Hematopoietic multipotent progenitor cell treated with erythropoietin and hydrocortisone succinate and interleukin-3 and kit ligand, for 4 days (in vitro differentiated cells): Measurements from ENCODE around the gene GALNT13.

Experiments
- DNase-seq: peaks from one replicate; pipeline ENCODE4 v3.0.0-alpha.2; 2015

Gene GALNT13

DNA sequence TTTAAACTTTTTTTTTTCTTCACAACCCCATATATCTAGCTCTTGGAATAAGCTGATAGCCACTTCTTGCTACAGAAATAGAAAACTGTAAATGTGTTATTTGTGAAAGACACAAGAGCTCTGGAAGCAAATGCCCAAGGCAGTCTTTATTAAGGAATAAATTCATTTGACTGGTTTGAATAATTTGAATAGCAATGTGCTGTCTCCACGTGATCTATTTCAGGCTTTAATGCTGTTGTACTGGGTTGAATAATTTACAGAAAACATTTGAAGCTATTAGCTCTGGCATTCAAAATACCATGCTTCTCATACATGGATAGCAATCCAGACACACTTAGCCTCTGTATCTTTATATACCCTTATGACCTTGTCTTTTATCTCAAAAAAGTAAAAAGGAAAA, 460.1 kb downstream of the GALNT13 start:
- DNase-seq, result no peak

DNA sequence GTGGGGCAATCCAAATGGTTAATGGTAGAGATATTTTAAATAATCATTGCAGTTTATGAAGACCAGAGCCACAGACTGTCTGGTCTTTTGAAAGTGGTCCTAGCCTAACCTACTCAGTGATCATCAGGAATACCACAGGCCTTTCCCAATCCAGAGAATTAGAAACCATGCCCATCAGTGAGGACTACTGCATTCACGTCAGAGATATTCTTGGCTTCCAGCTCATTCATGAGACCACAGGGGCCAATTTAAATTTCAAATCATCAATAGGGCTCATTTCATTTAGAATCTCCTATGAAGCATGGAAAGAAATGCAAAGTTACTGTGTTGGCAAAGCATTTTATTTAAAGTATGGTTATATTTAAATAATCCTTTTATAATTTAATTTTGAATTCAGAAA, 464.5 kb downstream of the GALNT13 start:
- no peak for DNase-seq

DNA sequence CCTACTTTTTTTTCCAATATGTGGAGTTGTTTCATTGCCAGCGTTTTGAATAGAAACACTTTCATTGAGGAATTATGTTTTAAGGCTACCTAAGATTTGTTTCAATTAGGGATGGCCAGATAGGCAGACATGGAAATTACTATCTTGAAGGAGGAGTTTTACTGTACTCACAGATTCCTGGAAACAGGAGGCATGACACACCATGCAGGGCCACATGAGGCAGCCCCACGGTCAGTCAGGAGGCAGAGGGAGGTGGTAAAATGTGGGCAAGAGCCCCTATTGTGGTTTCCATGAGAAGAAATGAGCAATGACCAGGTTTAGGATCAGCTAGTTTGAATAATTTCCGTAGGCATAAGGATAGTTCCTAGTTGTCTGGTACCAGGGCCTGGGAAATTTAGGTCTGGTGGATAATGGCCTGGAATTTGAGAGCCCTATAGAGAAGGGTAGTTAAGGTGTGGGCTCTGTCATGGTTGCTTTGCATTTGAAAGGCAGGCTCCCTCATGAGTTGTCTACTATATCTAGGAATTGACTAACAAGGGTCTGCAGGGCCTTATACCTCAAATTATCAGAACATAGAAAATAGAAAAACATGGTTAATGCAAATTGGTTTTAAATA, 466.7 kb downstream of the GALNT13 start:
- DNase-seq, result no peak

DNA sequence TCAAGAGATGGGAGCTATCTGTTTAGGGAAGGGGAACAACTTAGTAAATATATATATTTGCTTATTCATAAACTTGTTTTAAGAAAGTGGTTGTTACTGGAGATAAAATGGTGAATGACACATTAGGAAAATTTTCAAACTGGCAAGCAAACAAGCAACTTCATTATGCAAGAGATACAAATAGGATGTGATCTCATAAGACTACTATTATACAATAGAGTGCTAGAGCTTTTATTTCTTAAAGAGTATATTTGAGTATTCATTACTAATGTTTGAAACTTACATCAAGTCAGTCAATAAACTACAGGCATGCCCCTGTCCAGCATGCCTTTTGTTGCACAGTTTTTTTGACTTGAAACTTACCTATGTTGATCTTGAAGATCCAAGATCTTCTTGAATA, 471.6 kb downstream of the GALNT13 start:
- DNase-seq, result no peak

DNA sequence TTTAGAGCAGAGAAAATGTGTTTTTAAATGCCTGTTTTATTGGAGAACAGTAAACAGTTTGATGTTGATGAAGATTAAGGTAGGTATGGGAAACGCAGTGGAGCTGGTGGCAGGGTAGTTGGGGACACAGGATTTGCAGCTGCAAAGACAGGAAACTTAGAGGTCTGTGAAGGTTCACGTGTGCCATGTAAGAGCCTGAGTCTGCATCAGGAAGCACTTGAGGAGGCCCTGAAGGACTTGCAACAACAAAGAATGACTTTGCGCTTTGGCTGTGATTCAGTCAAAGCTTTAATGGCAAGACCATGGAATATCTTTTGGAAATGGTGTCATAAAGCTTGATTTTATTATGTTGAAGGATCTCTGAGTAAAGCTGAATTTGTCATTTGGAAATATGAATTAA, 479.2 kb downstream of the GALNT13 start:
- peak; percentile 9 for DNase-seq

DNA sequence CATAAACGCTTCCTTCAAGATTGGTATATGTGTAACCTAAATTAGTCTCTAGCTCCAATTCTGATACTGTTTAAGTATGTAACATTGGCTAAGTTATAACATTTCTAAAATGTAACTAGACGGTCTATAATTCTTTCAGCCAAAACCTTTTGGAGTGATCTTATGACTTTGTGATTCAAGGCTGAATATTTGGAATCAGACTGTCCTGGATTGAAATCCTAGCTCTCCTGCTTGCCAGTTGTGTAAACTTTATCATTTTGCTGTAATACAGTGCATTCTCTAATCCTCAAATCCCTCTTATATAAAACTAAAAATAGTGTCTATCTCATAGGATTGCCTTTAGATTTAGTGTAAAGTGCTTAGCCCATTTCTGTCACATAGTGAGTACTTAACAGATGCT, 489.6 kb downstream of the GALNT13 start:
- DNase-seq, result no peak

DNA sequence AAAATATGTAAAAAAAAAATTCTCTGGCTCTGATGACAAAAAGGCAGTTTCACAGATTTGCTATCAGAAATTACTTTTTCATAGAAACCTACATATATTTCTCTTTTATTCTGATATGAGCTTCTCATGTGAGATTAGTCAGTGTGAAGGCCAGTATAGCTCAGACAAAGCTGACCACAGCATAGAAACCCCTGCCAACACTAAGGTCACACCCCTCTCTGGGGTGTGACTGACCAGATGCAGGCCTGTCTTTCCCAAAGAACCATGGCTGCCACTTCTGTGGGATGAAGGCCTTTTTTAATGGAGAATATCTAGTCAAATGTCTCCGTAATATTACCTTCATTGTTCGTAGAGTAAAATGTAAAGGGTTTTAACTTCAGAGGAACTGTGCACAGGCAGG, 496.4 kb downstream of the GALNT13 start:
- DNase-seq, result no peak

DNA sequence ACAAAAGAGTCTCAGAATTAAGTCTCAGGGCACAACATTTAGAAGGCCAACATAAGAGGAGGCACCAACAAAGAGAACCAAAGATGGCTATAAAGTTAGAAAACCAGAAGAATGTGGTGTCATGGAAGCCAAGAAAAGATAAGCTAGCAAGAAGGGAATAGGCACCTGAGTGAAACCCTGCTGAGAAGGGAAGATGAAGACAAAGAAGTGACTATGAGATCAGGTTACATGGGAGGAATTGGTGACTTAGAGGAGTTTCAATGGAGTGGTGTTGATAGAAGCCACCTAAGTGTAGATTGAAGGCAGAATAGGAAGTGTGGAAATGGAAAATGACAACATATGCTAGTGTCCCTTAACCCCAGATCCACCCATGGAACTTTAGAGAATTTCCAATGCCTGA, 499.2 kb downstream of the GALNT13 start:
- no peak for DNase-seq

DNA sequence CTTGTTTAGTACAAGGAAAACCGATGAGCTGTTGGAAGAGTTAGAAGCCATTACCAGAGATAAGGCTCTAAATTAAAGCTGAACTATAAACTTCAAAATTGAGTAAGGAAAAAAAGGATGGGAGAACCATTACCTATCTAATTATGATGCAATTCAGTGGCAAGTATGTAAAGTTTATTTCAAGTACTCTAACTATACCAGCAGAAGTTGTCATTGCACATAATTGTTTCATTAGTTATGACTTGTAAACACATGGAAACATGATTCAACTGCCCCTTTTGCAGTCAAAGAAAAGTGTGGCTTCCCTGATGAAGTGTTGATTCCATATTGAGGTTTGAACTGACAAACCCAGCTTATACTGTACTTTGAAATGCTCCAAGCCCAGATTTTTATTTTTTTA, 502.7 kb downstream of the GALNT13 start:
- no peak for DNase-seq

DNA sequence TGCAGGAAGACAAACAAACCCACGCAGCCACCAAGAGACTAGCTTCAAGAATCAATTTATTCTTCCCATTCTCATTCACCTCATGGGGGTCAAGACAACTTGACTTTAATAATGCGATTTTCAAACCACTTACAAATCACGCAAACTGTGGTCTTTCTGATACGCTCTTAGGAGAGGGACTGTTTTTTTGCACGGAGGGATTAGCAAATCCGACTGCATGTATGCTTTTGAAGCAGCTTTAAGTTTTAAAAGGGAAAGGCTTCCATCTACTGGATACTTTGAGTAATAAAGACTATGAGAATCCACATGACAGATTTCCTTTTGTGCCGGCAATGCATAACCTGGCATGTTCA, 503.8 kb downstream of the GALNT13 start:
- DNase-seq, result peak; percentile 76

DNA sequence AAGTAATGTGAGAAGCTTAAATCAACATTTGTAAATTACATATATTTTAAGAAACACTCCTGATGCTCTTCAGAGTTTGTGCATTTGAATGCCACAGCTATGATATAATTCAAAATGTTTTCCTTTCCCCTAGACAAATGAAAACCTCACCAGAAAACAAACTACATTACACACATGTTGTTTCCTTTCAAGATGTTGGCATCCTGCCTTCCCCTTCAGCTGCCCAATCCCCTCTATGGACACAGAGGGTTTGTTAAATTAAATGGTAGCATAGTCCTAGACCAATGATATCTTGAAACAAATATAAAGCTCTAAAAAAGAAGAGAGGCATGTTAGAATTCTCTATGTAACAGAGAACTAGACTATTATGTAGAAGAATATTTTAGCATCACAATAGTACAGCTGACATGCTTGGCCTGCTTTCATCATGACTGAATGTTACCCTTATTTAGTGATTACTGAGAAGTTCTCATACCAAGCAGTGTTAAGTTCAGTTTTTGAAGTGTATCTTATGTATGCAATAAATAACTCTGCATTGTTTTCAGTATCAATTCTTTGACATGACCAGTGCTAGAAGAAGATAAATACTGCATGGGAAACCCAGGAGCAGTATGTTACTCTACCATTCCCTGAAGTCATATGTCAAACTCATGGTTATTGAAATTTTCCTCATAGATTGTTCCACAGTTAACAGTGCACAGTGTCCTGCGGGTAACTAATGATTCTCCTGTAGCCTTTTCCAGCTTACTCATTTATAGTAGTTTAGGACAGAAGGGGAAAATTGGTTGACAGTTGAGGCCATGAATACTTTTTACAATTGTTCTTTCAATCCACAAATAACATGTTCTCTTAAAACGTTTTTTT, 510.4 kb downstream of the GALNT13 start:
- no peak for DNase-seq

DNA sequence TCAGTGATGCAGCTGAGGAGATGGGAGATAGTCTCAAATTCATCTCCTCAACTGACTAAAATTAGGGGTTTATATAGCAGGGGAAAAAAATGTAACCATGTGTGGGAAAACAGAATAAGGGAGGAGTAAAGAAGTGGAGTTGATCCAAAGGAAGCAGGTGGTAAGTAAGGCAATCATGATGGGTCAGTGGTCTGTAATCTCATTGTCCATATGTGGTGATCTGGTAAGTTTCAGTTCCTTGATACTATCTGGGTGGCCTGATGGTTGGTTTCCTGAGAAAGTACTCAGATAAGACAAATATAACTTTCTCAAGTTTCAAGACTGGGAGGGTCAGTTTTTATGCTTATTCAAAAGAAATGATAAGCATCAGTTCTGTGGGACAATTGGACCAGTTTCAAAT, 514.5 kb downstream of the GALNT13 start:
- peak; percentile 68 for DNase-seq

DNA sequence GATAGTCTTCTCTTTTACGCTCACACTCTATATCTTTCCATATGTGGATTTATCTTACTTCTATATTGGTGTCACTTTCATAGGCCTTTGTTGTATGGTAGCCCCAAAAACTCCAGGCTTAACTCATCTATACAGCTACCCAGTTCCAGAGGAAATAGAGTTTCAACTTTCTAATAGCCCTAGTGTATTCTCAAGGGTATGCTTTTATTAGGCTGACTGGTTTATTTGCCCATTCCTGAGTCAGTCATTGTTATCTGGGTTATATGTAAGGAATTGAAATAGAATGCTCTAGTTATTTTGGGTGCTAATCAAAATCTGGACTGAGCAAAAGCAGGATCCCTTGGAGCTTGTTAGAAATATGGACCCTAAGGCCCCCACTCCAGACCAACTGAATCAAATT, 519.3 kb downstream of the GALNT13 start:
- DNase-seq, result no peak

DNA sequence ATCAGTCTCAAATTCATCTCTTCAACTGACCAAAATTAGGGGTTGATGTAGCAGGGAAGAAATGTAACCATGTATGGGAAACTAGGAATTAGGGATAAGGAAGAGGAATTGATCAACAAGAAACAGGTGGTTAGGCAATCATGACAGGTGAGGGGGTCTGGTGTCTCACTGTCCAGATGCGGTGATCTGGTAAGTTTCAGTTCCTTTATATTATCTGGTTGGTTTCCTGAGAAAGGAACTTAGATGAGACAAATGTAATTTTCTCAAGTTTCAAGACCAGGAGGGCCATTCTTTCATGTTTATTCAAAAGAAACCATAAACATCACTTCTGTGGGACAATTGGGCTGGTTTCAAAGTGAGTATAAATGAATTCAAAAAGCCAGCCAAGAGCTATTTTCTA, 520.5 kb downstream of the GALNT13 start:
- no peak for DNase-seq

DNA sequence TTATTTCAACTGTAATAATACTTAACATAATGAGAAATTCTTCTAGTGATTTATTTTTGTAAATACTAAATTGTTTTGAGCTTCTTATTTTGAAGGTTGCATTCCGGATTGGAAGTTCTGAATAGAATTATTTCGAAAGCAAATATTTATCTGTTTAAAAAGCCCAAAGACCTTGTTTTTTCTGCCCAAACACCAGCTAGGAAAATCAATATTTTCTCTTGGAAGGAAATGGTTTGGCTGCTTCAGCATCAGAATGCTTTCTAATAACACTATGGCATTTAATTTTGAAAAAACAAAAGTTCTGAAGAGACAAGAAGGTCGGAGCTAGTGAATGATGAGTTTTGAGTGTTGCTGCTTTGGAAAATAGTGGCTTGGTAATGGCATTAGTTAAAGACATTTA, 522.9 kb downstream of the GALNT13 start:
- DNase-seq, result no peak

DNA sequence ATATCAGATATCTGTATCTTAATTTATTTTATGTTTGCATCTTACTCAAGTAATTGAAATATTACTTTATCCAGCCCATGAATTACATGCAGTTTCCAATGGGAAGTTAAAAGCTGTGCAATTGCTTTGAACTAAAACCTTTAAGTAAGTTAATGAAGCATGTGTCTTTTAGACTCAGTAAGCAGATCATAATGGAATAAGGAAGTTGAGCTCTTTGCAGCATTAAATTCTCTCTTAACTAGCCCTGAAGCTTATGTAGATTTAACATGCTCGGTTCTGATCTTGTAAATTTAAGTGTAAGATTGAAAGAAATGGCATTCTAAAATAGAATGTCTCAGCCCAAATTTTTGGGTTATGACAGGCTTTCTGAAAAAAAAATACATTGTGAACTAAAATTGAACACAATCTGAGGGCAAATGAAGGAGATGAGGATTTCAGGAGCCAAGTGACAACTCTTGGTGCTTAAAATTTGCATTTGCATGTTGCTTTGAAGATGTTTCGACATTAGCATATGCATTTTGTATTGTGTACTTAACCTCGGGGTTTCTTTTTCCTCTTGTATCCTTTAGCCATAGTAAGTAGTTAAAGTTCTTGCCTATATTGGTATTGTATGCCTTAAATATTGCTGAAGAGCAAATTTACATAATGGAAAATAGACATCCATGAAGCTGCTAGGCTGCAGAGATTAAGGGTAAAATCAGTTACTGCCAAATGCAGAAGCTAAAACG, 529.0 kb downstream of the GALNT13 start:
- peak; percentile 2 for DNase-seq

DNA sequence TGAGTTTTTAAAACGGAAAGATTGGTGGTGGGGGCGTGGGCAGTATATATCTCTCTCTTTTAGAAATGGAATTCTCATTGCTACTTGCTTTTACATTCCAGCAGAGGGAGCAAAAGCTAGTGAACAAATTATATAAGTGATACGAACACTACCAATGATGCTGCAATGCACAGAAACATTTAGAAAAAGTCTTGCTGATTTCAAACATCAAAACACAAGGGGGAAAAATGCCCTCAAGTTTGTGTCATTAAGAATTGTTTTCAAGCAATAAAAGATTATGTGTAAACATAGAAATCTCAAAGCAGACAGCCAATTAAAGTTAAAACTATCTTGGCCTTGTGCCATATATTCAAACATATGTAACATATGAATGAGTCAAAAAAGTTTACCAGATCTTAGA, 530.5 kb downstream of the GALNT13 start:
- peak; percentile 80 for DNase-seq

DNA sequence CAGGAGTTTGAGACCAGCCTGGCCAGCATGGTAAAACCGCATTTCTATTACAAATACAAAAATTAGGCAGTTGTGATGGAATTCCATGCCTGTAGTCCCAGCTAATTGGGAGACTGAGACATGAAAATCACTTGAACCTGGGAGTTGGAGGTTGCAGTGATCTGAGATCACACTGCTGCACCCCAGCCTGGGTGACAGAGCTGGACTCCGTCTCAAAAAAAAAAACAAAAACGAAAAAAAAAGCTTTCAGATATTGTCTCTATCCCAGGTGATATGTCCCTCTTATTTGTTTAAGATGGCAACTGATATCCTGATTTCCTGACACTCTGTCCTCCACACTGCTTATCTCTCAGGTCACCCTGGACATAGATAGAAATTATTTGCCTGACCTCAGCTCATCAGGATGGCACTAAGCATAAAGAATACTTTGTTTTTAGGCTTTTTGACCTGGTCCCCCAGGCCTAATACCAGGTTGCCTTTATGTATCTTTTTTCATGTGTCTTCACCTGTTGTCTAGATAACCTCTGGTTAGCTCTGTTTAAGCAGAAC, 531.6 kb downstream of the GALNT13 start:
- no peak for DNase-seq

DNA sequence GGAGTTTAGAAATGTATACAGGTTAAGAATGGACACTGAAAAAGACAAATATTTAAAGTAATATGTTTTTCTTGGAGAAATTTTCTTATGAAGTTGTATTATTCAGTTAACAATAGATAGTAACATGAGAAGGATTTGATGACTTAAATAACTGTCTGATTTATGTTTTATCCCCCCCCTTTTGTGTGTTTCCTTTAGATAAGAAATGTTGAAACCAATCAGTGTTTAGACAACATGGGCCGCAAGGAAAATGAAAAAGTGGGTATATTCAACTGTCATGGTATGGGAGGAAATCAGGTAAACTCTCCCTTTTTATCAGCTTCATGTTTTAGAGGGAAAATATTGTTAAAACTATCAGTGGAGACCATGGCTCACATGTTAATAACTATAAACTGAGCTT, 537.1 kb downstream of the GALNT13 start:
- peak; percentile 59 for DNase-seq

DNA sequence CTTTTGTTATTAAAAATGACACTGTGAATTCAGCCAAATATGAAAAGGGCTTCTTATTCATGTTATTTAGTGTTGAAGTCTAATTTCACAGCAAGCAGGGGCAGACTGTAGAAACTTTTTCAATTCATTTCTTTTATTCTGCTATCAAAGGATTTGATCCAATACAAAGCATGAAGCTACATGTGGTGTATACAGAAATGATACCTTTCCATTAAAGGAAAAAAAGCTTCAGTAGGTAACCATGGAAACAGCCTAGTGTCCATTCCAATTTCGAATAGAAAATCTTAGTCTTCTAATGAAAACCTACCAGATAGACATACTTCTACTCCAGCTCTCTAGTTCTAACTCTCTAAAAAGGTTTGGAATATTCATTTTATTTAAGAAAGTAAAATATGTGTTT, 550.5 kb downstream of the GALNT13 start:
- DNase-seq, result no peak

DNA sequence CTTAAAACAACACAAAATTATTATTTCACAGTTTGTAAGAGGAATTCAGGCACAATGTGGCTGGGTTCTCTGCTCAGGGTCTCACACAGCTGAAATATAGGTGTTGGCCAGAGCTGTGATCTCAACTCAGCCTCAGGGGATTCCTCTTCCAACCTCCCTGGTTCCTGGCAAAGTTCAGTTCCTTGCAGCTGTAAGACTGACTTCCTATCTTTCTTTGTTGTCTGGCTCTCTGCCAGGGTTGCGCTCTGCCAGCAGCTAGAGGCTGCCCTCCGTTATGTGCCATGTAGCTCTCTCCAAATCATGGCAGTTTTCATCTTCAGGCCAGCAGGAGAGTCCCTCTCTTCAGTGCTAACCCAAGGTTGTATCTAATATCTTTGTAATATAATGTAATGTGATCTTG, 554.3 kb downstream of the GALNT13 start:
- DNase-seq, result peak; percentile 42

DNA sequence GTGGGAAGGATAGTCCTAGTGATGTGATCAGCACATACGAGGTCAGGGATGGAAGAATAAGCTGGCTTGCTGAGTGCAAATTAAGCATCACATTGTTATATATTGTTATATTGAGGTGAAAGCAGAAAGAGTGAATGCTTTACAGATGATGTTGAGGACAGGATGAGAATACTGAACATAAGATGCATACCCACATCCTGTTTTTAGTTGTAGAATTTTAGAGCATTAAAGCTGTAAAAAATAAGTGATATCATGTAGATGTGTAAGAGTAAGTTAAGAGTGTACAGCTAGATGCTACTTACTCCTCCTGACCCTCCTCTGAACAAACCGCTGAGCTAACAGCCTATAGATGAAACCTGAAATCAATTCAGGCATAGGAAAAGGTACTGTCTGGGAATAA, 555.7 kb downstream of the GALNT13 start:
- DNase-seq, result no peak

DNA sequence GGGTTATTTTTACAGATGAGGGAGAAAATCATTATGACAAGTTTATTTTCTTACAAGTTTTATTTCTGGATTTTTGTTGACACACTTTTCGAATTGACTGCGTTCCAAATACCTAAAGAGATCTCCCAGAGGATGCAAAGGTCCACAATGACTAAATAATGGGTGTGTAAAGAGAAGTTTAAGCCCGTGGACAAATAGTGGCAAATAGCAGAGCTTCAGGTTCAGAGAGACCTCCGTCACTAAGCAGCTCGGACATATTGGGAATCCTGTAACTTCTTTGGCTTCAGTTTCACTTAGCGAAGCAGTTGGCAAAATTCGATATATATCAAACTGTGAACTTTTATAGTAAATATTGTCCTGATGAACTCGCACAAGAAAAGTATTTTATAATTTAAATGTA, 556.3 kb downstream of the GALNT13 start:
- DNase-seq, result no peak

DNA sequence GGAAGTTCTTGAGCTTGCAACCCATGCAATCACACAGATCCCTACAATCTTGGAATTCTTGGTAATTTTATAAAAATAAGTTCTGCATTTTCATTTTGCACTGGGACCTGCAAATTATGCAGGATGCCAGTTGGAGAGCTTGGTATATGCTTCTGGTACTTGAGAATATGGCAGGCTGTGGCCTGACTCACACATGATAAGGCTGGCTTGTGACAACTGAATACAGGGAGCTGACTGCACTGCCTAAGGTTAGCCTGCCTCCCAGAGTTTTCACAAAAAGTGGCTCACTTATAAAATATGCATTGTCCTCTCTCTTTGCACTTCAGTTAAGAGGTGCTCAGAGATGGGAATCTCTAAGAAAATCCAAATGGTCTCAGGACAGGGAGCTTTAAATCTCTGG, 561.3 kb downstream of the GALNT13 start:
- DNase-seq, result peak; percentile 7
